ENCODE data around the gene CARD10.

GRCh38 chr22:37552524-37553163 lies 33.4 kb upstream of the CARD10 start:
- TF ChIP-seq ZBTB21 (CRISPR knock-in tag; IDR thresholded peaks at IDR 0.05; ENCODE audit: borderline replicate concordance) (no peak), CTCF (IDR thresholded peaks at IDR 0.05) (no peak), ARID4B (CRISPR knock-in tag; IDR thresholded peaks at IDR 0.05; ENCODE audit: borderline replicate concordance) (no peak), ELF4 (CRISPR knock-in tag; IDR thresholded peaks at IDR 0.05; ENCODE audit: low read depth) (no peak)

Data from WTC11 (cell line).